ENCODE data around the gene NR2F1. TPM values are rescaled to one million over a fixed set of nuclear protein-coding genes. Genes with fewer than 3 reads are reported as not detected.

Gene NR2F1
- total and polyA plus RNA-seq, 7 donors = 0.39 to 1.4 (median 1.2) TPM

DNA sequence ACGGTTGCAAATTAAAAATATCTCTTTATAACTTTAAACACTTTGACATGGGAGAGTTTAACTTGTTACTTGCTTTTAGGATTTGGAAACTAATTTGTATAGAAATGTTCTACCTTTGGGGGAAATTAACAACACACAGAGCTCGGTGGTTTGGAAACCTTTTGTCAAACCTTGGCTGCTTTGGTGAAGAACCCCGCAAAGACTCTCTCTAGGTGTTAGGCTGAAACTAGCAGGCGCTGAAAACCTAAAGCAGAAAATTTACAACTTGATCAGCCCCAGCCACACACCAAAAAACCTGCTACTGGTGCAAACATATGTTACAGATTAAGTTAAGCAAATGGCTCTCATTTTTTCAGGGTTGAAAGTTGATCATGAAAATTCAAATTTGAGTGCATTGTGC lies 25.8 kb downstream of the NR2F1 start:
- Histone ChIP-seq H3K27me3 (ENCODE audit: insufficient read depth in 3 of 3, low read length in 2 of 3) (peaks cover 14 to 97% (median 23%) of the 10 kb centered on the region in 3 donors), H3K4me3 (no peak overlapping the region), H3K36me3 (ENCODE audit: insufficient read depth in 1 of 2, low read depth in 1 of 2) (no peaks in the 10 kb centered on the region), H3K4me1 (peaks cover 12% of the 10 kb centered on the region), H3K9me3 (no peaks in the 10 kb centered on the region), H3K27ac (no peak overlapping the region)
- ATAC-seq (no peak), DNase-seq (no peak)
- WGBS, 3 donors = 13 to 28% (median 23%) methylated on average over 4 of the region's 4 CpGs
- intact Hi-C loops (cut with DNase I) = loop anchor here in 1 of 2 donors (5.0 kb wide), 1 partner anchor 193 kb away; no protein-coding TSS in a partner anchor
- TF ChIP-seq, protein P1, sequence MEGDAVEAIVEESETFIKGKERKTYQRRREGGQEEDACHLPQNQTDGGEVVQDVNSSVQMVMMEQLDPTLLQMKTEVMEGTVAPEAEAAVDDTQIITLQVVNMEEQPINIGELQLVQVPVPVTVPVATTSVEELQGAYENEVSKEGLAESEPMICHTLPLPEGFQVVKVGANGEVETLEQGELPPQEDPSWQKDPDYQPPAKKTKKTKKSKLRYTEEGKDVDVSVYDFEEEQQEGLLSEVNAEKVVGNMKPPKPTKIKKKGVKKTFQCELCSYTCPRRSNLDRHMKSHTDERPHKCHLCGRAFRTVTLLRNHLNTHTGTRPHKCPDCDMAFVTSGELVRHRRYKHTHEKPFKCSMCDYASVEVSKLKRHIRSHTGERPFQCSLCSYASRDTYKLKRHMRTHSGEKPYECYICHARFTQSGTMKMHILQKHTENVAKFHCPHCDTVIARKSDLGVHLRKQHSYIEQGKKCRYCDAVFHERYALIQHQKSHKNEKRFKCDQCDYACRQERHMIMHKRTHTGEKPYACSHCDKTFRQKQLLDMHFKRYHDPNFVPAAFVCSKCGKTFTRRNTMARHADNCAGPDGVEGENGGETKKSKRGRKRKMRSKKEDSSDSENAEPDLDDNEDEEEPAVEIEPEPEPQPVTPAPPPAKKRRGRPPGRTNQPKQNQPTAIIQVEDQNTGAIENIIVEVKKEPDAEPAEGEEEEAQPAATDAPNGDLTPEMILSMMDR (IDR thresholded peaks at IDR 0.05) = no peak

DNA sequence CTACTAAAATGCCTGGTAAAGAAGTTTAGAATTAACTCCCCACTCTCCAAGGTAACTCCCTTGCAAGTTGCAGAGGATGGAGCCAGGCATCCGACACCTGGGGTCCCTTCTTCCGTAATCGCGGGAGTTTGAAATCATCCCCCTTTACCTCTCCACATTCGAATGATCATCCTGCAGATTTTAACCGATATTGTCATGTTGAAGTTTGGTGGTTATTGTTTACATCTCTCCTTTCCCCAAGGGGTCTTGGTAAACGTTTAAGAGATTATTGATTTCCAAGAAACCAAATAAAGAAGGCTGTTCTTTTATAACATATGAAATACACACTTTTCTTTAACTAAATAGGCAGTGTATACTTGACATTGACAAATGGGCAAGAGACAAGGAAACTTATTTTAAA lies 26.7 kb downstream of the NR2F1 start:
- H3K9me3 ChIP-seq = no peaks in the 10 kb centered on the region
- intact Hi-C loops (cut with DNase I) = loop anchor here in 1 of 2 donors (5.0 to 10.0 kb wide), 2 partner anchors 193 to 505 kb away; a partner anchor contains a TSS
- H3K4me3 ChIP-seq = no peak overlapping the region
- no peaks in the 10 kb centered on the region for H3K36me3 ChIP-seq (ENCODE audit: insufficient read depth in 1 of 2, low read depth in 1 of 2)
- no peak overlapping the region for H3K27ac ChIP-seq
- TF ChIP-seq, protein P1 (IDR thresholded peaks at IDR 0.05) = no peak
- no peak for ATAC-seq
- H3K27me3 ChIP-seq (ENCODE audit: insufficient read depth in 3 of 3, low read length in 2 of 3) = peaks cover 14 to 97% (median 20%) of the 10 kb centered on the region in 3 donors
- WGBS, 3 donors = 8 to 11% (median 10%) methylated on average over 7 of the region's 7 CpGs
- no peak for DNase-seq
- peaks cover 12% of the 10 kb centered on the region for H3K4me1 ChIP-seq

DNA sequence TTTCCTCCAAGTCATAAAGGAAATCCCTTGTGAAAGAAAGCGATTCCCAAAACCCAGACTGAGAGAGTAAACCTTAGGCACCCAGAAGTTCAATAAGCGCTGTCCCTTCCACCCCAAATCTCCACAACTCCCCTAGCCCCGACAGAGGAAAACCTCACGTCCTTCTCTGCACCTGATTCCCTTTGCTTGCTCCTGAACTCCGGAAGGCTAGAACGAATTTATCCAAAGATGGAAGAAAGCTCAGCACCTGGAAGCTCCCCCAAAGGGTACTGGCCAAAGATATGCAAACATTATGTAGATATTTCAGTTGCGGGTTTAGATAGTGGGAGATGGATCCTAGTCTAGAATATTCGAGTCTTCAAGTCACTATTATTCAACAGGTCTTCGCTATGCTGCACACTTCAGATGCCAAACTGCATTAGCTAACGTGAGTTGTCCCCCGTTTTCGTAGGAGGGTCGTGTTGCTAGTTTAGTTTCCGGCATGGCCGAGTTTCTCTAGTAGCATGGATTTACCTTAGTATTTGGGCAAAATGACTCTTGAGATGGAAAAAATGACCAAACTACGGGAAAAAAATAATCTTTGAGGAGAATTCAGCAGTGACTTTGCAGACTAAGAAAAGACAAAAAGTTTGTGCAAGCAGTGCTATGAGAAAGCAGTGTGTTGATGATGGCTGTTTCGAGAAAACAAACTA lies 27.7 kb downstream of the NR2F1 start:
- Histone ChIP-seq H3K4me3 (no peak overlapping the region), H3K27me3 (ENCODE audit: insufficient read depth in 3 of 3, low read length in 2 of 3) (peaks cover 14 to 95% (median 20%) of the 10 kb centered on the region in 3 donors), H3K9me3 (no peaks in the 10 kb centered on the region), H3K36me3 (ENCODE audit: insufficient read depth in 1 of 2, low read depth in 1 of 2) (no peaks in the 10 kb centered on the region), H3K27ac (no peak overlapping the region), H3K4me1 (peaks cover 12% of the 10 kb centered on the region)
- TF ChIP-seq, protein P1 (IDR thresholded peaks at IDR 0.05) = no peak
- DNase-seq (no peak), ATAC-seq (no peak)
- WGBS, 3 donors = 12 to 15% (median 12%) methylated on average over 17 of the region's 17 CpGs
- intact Hi-C loops (cut with DNase I) = loop anchor here in 1 of 2 donors (10.0 kb wide), 1 partner anchor 504 kb away; a partner anchor contains a TSS

DNA sequence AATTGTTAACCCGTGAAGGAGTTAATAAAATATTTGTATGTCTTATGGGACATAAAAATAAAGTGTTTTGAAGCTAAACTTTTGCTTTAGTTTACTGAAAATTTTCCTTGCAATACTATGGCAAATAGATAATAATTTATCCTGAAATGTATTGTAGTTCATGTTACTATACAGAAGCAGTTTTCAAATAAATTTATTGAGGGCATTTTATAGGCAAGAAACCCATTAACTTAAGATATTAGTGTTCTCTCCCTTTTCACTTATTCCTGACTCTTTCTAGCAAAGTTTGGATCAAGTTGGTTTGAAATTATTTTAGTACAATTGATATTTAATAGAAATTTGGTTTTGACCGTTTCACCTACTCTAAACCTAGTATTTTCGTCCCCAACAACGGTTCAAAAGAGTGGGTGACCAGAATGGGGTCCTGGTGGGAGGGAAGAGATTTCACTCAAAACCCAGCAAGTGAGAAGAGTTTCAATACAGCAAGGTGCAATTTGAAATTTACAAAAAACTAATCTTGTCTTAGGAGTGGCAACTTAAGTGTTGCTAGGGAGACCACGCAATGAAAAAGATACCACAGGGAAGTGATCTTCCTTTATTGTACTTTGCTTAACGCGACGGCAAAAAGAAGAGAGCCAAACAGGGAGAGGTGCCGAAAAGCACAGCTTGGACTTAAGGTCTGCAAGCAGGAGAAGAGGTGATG lies 28.4 kb downstream of the NR2F1 start:
- ATAC-seq = no peak
- no peaks in the 10 kb centered on the region for H3K36me3 ChIP-seq (ENCODE audit: insufficient read depth in 1 of 2, low read depth in 1 of 2)
- TF ChIP-seq, protein P1 (IDR thresholded peaks at IDR 0.05) = no peak
- H3K27me3 ChIP-seq (ENCODE audit: insufficient read depth in 3 of 3, low read length in 2 of 3) = peaks cover 14 to 88% (median 20%) of the 10 kb centered on the region in 3 donors
- intact Hi-C loops (cut with DNase I) = loop anchor here in 1 of 2 donors (10.0 kb wide), 1 partner anchor 503 kb away; a partner anchor contains a TSS
- no peak overlapping the region for H3K27ac ChIP-seq
- no peak overlapping the region for H3K4me3 ChIP-seq
- no peak for DNase-seq
- WGBS, 3 donors = 9 to 12% (median 11%) methylated on average over 9 of the region's 9 CpGs
- peaks cover 12% of the 10 kb centered on the region for H3K4me1 ChIP-seq
- no peaks in the 10 kb centered on the region for H3K9me3 ChIP-seq

All from psoas muscle (tissue), 8 donors.